GM19193 (cell line): Measurements from ENCODE around the gene LARP4B.

Experiments used
- POLR2A ChIP-seq: IDR thresholded peaks from 4 replicates; pipeline ENCODE4 v1.6.1; 2011; ENCODE audit not compliant: insufficient read depth, insufficient read length; ENCODE audit errors: extremely low read depth

LARP4B gene

DNA sequence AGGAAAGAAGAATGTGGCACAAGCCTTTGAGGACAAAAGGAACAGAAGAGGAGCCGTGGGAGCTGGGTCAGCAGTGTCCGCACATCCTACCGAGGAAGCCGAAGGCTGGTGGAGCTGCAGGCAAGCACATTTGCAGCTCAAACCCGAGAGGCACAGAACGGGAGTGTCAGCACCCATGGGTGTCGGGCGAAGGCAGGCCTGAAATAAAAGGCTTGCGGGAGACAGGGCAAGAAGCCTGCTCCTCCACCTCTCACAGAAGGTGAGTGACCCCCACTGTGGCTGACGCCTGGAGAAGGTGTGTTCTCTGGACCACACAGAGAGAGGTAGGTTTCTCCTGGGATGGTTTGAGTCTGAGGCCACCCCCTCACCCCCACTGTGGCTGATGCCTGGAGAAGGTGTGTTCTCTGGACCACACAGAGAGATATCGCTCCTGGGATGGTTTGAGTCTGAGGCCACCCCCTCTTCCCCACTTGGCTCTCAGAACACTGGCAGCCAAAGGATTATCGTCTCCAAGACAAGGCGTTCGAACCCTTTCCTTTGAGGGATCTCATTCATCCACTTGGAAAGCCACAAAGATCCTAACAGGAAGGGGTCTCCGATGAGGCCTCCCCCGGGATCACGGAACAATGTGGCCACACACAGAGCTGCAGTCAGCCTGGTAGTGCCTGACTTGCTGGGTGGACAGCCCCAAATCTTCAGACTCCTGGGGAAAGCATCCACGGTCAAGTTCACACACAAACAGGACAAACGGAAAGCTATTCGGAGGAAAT, 35.1 kb upstream of the LARP4B start:
- TF ChIP-seq POLR2A: no peak

DNA sequence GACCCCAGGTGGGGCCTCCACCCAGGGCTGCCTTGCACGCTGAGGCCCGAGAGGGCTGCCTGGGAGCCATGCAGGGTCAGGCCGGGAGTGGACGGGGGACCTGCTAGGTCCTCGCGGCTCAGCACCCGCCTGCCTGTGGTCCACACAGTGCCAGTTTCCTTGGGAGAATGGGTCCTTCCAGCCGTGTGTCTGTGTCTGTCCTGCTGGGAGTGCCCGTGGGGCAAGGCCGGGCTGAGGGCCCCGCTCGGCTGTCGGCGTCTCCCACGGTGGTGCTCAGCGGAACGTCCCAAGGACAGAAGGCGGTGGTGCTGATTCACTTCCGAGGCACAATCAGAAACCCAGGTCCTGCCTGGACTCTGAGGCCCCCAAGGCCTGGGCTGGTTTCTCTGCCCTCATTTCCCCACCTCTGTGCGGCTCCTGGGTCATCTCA, 33.5 kb upstream of the LARP4B start:
- TF ChIP-seq POLR2A: no peak

DNA sequence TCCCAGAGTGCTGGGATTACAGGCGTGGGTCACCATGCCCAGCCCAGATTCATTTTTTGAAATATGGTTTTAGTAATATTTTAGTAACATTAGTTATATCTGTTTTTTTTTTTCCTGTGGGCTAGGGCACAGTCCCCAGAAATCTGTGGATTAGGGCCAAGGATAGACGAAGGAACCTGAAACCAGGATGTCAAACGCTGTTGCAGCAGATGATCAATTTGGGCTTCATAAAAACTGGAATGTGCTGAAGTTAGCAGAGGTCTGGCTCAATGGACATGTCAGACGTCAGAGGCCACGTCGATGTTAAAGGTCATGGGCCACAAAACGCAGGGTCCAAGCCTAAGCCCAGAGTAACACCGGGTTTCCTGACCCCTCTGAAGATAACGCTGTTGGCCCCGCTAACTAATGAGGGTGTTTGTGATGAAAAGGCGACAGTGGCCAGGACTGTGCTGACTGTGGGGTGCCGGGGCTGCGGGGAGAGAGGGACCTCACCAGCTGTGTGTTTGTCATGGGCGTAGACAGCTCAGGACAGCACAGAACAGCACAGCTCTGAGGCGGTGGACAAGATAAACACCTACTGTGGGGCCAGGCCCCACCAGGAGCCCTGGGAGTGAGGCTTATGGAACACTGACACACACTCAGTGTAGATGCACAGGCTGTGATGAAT, 32.9 kb upstream of the LARP4B start:
- TF ChIP-seq POLR2A: no peak

DNA sequence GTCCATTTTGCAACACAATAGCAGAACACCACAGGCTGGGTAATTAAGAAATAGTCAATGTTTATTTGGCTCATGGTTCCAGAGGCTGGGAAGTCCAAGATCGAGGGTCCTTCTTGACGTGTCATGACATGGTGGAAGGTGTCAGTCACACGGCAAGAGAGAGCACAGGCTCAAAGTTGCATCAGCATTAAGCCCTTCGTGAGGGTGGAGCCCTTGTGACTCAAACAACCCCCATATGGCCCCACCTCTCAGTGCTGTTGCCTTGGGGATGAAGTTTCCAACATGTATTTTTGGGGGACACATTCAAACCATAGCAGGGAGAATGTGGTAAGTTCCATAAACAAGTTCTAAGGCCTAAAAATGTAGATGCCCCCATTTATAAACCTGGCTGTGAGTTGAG, 32.1 kb upstream of the LARP4B start:
- TF ChIP-seq POLR2A: no peak

DNA sequence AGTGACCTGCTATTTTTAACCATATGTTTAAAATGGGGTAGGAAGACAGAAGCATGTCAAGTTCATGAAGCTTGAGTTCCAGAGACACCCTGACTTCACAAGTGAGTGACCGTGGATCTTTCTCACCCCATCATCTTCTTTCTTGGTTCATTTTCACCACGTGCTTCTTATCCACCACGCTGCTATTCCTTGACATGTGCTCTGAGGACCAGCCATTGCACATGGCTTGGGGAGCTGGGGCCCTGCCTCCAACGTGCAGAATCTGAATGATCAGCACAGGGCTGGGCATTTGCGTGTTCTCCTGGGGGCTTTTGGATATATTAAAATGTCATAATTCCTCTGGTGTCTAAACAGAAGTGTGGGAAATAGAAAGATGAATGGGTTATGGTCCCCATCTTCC, 31.7 kb upstream of the LARP4B start:
- TF ChIP-seq POLR2A: no peak

DNA sequence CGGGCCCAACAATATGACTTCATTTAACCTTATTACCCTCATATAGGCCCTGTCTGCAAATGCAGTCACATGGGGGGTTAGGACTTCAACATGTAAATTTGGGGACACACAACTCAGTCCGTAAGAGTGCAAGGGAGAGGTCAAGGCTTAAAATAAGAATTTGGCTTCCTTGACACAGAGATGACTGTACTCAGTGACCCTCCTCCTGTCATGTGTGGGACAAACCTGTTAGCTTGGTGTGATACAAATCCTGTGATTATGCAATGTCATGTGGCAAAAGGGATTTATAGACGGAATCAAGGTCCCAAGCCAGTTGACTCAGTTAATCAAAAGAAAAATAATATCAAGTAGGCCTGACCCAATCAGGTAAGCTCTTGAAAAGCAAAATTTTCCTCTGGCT, 30.8 kb upstream of the LARP4B start:
- no peak for TF ChIP-seq POLR2A

DNA sequence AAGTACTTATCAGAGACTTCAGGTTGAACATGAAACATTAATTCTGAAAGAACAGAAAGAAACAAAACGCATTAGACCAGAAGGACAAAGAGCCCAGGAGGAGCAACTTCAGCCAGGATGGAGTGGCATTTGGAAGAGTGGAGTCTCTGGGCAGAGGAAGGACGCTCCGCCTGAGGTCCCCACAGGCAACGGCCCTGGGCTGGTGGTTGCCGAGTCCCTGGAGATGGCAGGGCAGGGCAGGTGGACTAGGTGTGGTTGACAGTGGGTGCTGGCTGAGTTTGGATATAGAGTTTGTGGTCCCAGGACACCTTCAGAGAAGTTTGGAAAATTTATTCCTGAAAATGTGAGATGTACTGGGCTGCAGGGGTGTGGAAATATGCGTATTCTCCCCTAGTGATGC, 27.4 kb upstream of the LARP4B start:
- no peak for TF ChIP-seq POLR2A

DNA sequence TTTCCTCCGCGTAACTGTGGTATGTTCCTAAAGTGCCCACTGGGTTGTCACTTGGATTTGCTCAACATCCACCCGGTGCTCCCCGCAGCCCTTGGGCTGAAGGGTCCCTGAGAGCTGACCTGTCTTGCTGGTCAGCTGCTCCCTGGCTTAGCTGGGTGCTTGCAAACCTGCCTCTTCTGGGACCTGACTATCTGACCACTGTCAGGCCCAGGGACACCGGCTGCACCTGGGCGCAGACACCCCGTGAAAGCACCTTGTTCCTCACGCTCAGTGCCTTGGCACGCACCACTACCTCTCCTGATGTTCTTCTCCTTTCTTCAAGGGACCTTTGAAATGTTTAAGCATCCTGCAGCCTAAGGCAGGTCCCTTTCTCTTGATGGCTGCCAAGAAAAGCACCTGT, 26.6 kb upstream of the LARP4B start:
- no peak for TF ChIP-seq POLR2A

DNA sequence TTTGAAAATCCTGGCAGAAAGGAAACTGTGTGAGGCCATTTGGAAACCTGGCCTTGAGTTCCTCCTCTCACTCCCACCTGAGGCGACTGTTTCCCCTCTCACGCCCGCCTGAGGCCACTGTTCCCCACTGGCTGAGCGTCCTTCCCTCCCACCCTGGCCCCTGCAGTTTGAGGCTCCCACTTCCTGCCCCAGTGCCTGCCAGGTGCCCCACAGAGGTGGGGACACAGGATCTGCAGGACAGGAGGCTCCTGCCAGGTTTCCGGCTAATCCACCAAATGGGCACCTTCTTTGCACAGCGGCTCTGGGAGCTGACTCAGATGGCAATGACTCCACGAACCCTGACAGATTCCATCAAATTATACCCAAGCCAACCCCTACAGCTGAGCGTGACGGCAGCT, 24.3 kb upstream of the LARP4B start:
- TF ChIP-seq POLR2A: no peak

DNA sequence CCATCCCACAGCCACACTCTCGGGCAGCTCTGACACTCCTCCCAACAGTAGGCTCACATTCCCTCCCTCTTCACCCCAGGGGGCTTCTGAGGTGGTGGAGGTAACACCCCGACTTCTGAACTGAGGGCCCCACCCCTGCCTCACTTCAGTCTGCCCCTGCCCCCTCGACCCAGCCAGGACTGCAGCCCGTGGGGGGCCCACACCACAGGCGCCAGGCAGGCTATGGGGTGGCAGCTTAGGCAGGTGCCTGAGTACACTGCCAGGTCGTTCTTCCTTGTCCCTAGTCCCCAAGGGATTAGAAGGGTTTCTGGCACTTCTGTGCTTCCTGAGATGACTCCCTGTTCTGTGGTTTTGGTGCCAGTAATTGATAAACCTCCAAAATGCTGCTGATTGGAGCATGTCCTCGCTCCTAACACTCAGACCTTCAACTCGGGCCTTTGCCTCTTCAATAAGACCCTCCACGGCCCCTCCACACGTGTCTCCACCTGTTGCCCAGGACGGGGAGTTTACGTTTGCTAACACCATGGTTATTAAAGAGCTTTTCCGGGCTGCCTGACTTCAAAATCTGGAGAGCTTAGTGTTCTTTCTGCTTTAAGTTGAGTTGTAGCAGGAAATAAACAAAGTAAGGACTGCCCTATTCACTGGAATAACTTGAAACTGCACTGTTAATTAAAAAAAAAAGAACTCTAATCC, 23.8 kb upstream of the LARP4B start:
- TF ChIP-seq POLR2A: no peak

DNA sequence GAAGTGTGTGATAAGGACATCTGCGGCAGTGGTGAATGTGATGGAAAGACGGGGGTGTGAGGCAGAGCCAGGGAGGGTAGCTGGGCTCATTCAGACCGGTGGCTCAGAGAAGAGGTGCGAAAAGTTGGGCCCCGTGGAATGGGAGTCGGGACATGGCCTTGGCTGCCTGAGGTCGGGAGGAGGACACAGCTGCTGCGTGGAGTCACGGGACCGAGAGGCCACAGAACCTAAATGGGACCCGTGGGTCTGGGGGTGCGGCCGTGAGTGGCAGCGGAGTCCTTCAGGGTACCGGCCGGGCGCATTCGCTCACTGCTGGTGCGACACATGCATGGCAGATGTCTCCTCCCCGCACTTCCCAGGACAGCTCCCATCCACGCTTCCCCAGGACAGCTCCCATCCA, 22.9 kb upstream of the LARP4B start:
- no peak for TF ChIP-seq POLR2A

DNA sequence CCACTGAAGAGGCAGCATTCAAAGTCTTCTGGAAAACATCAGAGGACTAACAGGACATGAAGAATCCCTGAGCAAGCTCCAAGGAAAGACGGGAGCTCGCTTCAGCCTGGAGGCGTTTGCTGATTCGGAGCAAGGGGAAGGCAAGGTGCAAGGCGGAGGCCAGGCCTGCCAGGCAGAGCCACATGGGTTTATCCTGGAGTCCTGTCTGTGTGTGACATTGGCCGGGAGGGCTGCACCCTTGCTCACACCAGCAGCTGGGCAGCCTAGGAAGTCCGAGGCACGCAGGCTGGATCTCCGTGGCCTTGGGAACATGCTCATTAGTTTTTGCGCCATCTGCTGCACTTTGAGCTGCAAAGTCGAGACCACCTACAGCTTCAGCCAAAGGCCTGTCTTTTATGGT, 22.3 kb upstream of the LARP4B start:
- TF ChIP-seq POLR2A: no peak

DNA sequence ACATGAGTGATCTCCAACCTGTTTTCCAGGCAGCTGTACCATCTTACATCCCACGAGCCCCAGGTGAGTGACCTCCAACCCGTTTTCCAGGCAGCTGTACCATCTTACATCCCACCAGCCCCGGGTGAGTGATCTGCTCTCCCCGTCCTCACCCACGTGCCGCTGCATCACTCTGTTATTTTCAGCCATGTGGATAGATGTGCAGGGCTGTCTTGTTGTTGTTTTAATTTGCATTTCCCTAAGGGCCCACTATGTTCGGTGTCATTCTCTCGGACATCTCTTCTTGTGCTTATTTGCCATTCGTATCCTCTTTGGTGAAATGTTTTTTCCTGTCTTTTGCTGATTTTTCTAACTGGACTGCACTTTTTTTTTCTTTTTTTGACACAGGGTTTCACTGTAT, 17.9 kb upstream of the LARP4B start:
- TF ChIP-seq POLR2A: no peak

DNA sequence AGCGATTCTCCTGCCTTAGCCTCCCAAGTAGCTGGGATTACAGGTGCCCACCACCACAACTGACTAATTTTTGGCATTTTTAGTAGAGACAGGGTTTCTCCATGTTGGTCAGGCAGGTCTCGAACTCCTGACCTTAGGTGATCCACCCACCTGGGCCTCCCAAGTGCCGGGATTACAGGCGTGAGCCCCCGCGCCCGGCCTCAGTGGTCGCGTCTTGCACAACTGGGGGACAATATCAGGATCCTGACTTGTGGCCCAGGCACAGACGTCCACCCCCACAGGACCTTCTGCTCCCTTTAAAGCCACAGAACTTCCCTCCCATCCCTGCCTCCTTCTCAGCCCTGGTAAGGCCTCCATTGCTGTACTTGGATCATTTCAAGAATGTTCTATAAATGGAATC, 16.8 kb upstream of the LARP4B start:
- TF ChIP-seq POLR2A: no peak

DNA sequence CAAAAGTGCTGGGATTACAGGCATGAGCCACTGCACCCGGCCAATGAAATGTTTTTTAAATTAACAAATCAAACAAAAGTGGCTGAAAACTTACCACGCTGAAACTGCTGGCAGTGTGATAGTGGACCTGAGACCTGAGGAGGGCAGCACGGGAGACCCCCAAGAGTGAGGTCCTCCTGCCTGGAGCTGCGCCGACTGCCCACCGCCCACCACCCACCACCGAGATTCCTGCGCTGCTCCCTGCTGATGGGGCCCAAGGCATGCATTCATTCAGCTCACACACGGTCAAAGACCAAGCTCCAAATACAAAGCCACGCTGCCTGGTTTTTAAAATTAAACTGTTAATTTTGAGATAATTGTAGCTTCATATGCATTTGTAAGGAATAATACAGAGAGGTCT, 16.4 kb upstream of the LARP4B start:
- no peak for TF ChIP-seq POLR2A

DNA sequence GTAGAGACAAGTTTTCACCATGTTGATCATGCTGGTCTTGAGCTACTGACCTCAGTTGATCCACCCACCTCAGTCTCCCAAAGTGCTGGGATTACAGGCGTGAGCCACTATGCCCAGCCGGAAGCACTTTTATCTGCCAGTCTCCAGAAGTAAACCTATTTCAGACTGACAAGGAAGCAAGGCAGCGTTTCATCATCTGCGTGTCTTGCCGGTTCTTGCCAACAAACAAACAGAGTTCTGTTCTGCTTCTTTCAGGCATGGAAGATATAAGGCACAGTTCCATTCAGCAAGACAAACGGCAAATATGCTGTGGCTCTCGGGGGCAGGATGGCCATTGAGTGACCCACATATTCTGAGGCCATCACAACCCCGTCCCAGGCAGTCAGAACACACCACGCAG, 15.5 kb upstream of the LARP4B start:
- no peak for TF ChIP-seq POLR2A
